Motor neuron (in vitro differentiated cells): ENCODE data around the gene CROCC2. TPM values are rescaled to one million over a fixed set of nuclear protein-coding genes. Genes with fewer than 3 reads are reported as not detected.

Source experiments
- ATAC-seq, 8 experiments: fragments of 200-7000 bp; cut with Tn5 transposase; replicated peaks in 6 of 8; 2 replicates each; pipeline ENCODE4 v1.8.0; 2021; ENCODE audit warnings: mild to moderate bottlenecking in 8 of 8, moderate library complexity in 8 of 8
- H3K27ac ChIP-seq, 2 donors: fragments of 250-450 bp; sonication (Bioruptor Pico); 2 replicates each; pipeline ENCODE4 v1.9.0; 2021; ENCODE audit warnings: antibody characterized with exemption in 2 of 2, mild to moderate bottlenecking in 2 of 2, moderate library complexity in 1 of 2
- H3K4me1 ChIP-seq, 2 donors: fragments of 250-450 bp; sonication (Bioruptor Pico); replicated peaks in 1 of 2; 2 replicates each; pipeline ENCODE4 v1.6.1; 2021; ENCODE audit warnings: antibody characterized with exemption in 2 of 2, mild to moderate bottlenecking in 2 of 2, moderate library complexity in 1 of 2
- H3K4me3 ChIP-seq, 5 donors: fragments of 250-450 bp; sonication (Bioruptor Pico); 2 replicates each; pipeline ENCODE4 v1.9.0; 2021; ENCODE audit warnings: antibody characterized with exemption in 5 of 5, mild to moderate bottlenecking in 5 of 5, moderate library complexity in 4 of 5
- WGBS, 10 experiments: fragments of 450-650 bp; shearing (Covaris generic); methylation state at CpG; one replicate each; pipeline ENCODE4 v1.0.0; 2022; 5-methylcytosine and 5-hydroxymethylcytosine counted together
- in situ Hi-C, 9 experiments: fragments of 400-800 bp; cut with MboI; loops; one replicate each; pipeline ENCODE4 v1.15.0; 2021; ENCODE audit warnings: low sequenced_read_pairs in 9 of 9, low pct_unique_long_range_greater_than_20kb in 2 of 9; ENCODE audit not compliant: unreplicated experiment in 9 of 9
- total RNA-seq, 8 experiments: library from RNA; unstranded; fragments of 300-600 nt; gene quantifications; 2 replicates each; pipeline versions ENCODE4 v1.2.3 to v1.2.4, GENCODE V29; 2022

CROCC2 gene
- total RNA-seq, 8 experiments from 2014 or later = 0.29 to 3.4 (median 0.64) TPM; not detected in 2

DNA sequence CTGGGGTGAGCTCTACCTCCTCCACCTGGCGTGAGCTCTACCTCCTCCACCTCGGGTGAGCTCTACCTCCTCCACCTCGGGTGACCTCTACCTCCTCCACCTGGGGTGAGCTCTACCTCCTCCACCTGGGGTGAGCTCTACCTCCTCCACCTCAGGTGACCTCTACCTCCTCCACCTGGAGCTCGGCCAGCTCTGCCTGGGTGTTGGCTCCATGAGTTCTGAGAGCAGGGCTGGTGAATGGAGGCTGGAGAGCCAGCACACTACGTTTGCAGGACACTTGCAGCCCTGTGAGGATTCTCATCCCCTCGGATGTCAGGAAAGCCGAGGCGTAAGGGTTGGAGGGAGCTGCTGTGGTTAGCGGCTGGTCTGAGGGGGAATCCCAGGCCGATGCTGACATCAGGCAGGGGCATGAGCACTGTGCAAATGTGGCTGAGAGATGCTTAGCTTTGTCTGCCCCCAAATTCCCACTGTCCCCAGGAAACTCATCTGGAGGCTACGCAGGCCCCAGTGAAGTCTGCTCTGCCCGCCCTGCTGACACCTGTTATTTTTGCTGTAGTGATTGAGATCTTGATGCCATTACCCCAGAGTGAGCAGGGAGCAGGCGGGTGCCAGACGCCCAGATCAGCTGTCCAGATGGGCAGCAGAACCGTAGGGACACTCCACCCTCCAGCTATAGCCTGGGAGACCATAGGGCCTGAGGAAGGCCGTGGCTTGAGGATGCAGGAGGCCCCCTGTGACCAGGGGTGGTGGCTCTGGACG is 3.3 kb downstream of the CROCC2 start:
- Histone ChIP-seq H3K27ac (no peak overlapping the region), H3K4me3 (no peak overlapping the region), H3K4me1 (peaks cover 8 to 18% of the 10 kb centered on the region in 2 donors)
- no peak for ATAC-seq
- in situ Hi-C loops = no loop called here
- 34 to 100% (median 70%) methylated on average over 1 to 4 of the region's 17 CpGs; no CpG with 5 or more reads in 3 of the 10 experiments for WGBS, 10 experiments

DNA sequence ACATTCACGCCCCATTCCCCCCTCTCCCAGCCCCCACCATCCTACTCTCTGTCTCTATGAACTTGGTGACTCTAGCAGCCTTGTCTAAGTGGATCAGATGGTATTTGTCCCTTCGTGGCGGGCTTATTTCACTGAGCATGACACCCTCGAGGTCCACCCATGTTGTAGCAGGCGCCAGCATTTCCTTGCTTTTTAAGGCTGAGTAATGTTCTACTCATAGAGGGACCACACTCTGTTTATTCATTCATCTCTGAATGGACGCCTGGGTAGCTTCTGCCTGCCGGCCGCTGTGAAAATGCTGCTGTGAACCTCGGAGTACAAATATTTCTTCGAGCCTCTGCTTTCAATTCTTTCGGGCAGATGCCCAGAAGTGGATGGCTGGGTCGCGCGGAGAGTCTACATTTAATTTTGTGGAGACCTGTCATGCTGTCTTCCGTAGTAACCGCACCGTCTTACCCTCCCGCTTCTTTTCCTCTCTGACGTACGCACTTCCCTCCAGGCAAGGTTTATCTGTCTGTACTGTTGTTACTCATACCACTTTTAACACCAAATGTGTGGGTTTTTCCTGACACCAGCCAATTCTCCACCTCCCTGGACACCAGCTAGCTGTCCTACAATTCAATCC is 5.6 kb downstream of the CROCC2 start:
- peaks cover 6 to 13% of the 10 kb centered on the region in 2 donors for H3K4me1 ChIP-seq
- no peak overlapping the region for H3K27ac ChIP-seq
- H3K4me3 ChIP-seq = no peak overlapping the region
- peak in 1 of 8 experiments; percentile 6 for ATAC-seq
- WGBS, 10 experiments = 27 to 91% (median 78%) methylated on average over 6 to 18 of the region's 20 CpGs; no CpG with 5 or more reads in 3 of the 10 experiments
- in situ Hi-C loops = no loop called here

GRCh38 chr2:240912878-240913809 is 7.0 kb downstream of the CROCC2 start:
- peaks cover 7 to 16% of the 10 kb centered on the region in 2 donors for H3K4me1 ChIP-seq
- H3K27ac ChIP-seq = no peak overlapping the region
- 66 to 100% (median 76%) methylated on average over 2 to 5 of the region's 21 CpGs; no CpG with 5 or more reads in 5 of the 10 experiments for WGBS, 10 experiments
- in situ Hi-C loops = no loop called here
- H3K4me3 ChIP-seq = no peak overlapping the region
- ATAC-seq = no peak

GRCh38 chr2:240913810-240914644 is 7.9 kb downstream of the CROCC2 start:
- Histone ChIP-seq H3K27ac (no peak overlapping the region), H3K4me1 (peaks cover 7 to 16% of the 10 kb centered on the region in 2 donors), H3K4me3 (no peak overlapping the region)
- peak; percentile 9 to 75 (median 60) for ATAC-seq
- in situ Hi-C loops = no loop called here
- 28 to 90% (median 35%) methylated on average over 2 to 19 of the region's 36 CpGs; no CpG with 5 or more reads in 4 of the 10 experiments for WGBS, 10 experiments

DNA sequence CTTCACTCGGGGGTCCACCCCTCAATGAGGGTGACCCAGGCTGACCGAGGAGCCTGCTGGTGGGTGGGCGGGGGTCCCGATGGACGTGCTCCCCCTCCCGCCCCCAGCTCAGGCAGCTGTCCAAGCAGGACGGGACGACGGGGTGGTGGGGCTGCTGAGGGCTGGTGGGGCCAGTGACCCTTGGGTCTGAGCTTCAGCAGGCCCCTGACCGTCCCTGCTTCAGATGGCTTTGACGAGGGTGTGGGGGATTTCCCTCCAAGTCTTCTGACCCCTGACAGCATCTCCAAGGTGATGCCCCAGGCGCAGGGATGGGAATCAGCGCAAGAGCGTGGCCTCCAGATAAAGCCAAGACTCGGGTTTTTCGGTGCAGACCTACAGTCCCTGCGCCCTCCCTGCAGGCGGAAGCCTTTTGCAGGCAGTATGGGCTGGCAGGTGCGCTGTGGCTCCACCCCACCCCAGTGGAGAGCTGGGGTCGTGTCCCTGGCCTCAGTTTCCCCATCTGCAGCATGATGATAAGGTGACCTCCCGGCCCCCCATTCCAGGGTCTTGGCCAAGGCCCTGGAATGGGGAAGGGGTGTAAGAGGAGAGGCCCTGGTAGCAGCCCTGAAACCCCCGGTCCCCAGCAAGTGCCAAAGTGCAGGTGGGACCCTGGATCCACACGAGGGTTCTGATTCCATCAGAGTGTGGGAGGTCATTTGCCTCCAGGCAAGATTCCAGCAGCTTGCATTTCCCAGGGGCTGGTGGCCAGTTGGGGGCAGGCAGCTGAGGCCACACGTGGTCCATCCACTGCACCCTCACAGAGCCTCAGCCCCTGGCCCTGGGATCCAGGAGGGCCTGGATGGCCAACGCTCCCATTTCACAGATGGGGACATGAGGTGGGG is 8.7 kb downstream of the CROCC2 start:
- WGBS, 10 experiments = 61 to 100% (median 90%) methylated on average over 1 to 4 of the region's 25 CpGs; no CpG with 5 or more reads in 5 of the 10 experiments
- no peak overlapping the region for H3K27ac ChIP-seq
- H3K4me1 ChIP-seq = peaks cover 7 to 16% of the 10 kb centered on the region in 2 donors
- peak in 6 of 8 experiments; percentile 2 to 20 (median 10) for ATAC-seq
- in situ Hi-C loops = no loop called here
- no peak overlapping the region for H3K4me3 ChIP-seq

DNA sequence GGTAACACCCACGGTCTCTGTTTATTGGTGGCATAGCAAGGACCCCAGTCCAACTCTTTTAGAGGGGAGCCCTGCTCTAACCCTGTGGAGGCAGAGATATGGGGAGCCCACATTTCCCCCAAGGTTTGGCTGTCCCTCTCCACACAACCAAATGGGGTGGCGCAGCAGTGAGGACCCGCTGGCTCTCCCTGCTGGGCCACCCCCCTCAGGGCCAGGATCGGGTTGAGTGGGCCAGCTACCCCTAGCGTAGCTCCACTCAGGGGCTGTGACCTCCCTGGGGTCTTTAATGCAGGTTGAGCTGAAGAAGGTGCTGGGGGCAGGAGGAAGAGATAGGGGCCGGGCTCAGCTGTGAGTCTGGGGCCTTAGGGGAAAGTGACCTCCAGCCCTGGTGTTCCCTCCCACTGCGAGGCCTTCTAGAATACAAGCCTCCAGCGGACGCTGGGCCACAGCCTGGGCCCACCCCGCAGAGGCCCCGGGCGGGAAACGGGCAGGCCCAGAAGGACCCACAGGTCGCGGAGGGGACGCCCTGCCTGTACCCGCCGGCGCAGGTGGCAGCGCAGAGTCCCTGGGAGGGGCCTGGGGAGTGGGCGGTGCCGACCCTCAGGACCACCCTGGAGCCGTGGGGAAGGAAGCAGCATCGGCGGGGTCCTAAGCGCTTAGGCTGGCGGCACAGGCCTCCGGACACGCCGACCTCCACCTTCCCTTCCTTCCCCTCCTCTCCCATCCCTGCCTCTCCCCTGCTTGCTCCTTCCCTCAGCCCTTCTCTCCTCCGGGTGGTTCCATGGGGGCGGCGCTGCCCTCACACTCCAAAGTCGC is 9.6 kb downstream of the CROCC2 start:
- Histone ChIP-seq H3K4me3 (peak overlapping the region in 1 of 5 donors; percentile 9), H3K27ac (no peak overlapping the region), H3K4me1 (peaks cover 7 to 16% of the 10 kb centered on the region in 2 donors)
- ATAC-seq = peak in 5 of 8 experiments; percentile 23 to 61 (median 47)
- WGBS, 10 experiments = 33 to 100% (median 53%) methylated on average over 1 to 9 of the region's 34 CpGs; no CpG with 5 or more reads in 7 of the 10 experiments
- in situ Hi-C loops = no loop called here

GRCh38 chr2:240916571-240917008 is 10.5 kb downstream of the CROCC2 start:
- no CpG with 5 or more reads among the region's 24 CpGs for WGBS, 10 experiments
- Histone ChIP-seq H3K4me3 (no peak overlapping the region), H3K4me1 (peaks cover 7 to 16% of the 10 kb centered on the region in 2 donors), H3K27ac (no peak overlapping the region)
- ATAC-seq = peak; percentile 56 to 92 (median 70)
- in situ Hi-C loops = no loop called here

GRCh38 chr2:240917009-240917683 is 11.0 kb downstream of the CROCC2 start:
- ATAC-seq = peak in 4 of 8 experiments; percentile 11 to 18 (median 12)
- no peak overlapping the region for H3K4me3 ChIP-seq
- in situ Hi-C loops = no loop called here

GRCh38 chr2:240917684-240918257 is 11.6 kb downstream of the CROCC2 start:
- Histone ChIP-seq H3K4me1 (peaks cover 11 to 22% of the 10 kb centered on the region in 2 donors), H3K4me3 (no peak overlapping the region), H3K27ac (no peak overlapping the region)
- ATAC-seq = peak in 1 of 8 experiments; percentile 3
- in situ Hi-C loops = no loop called here
- 80 to 90% (median 81%) methylated on average over 1 to 4 of the region's 10 CpGs; no CpG with 5 or more reads in 6 of the 10 experiments for WGBS, 10 experiments

More at GRCh38 chr2:240917009-240917683, 11.0 kb downstream of the CROCC2 start:
- WGBS, 10 experiments = 60 to 100% methylated on average over 1 of the region's 20 CpGs; no CpG with 5 or more reads in 8 of the 10 experiments
- Histone ChIP-seq H3K27ac (no peak overlapping the region), H3K4me1 (peaks cover 7 to 16% of the 10 kb centered on the region in 2 donors)
